GM23338 (cell line): Measurements from ENCODE around the gene GUCA1A. TPM values are rescaled to one million over a fixed set of nuclear protein-coding genes. Genes with fewer than 3 reads are reported as not detected.

Experiments used
- ATAC-seq: fragments of 200-7000 bp; cut with Tn5 transposase; 3 replicates; pipeline ENCODE4 v1.9.1; 2020
- DNase-seq: peaks from one replicate; pipeline ENCODE4 v3.0.0-alpha.2; 2015; ENCODE audit warnings: low spot score
- H2AFZ ChIP-seq: fragments of 200-600 bp; sonication (generic); 2 replicates; pipeline ENCODE4 v1.8.0; 2016; ENCODE audit warnings: antibody characterized with exemption, mild to moderate bottlenecking, moderate library complexity
- H3F3A ChIP-seq: fragments of 200-600 bp; sonication (generic); replicated peaks from 2 replicates; pipeline ENCODE4 v1.8.0; 2017; ENCODE audit warnings: antibody characterized with exemption, mixed run types, low read depth
- H3K27ac ChIP-seq: fragments of 200-600 bp; sonication (generic); 2 replicates; pipeline ENCODE4 v1.6.1; 2016; ENCODE audit warnings: low read depth
- H3K27me3 ChIP-seq: fragments of 200-600 bp; sonication (generic); 2 replicates; pipeline ENCODE4 v1.8.0; 2016; ENCODE audit warnings: mild to moderate bottlenecking, mixed run types, moderate library complexity; ENCODE audit not compliant: insufficient read depth
- H3K36me3 ChIP-seq: fragments of 200-600 bp; sonication (generic); 2 replicates; pipeline ENCODE4 v1.8.0; 2016; ENCODE audit warnings: mild to moderate bottlenecking; ENCODE audit not compliant: insufficient read depth
- H3K4me1 ChIP-seq: fragments of 200-600 bp; sonication (generic); 2 replicates; pipeline ENCODE4 v1.8.0; 2016; ENCODE audit warnings: mild to moderate bottlenecking, moderate library complexity; ENCODE audit not compliant: insufficient read depth
- H3K4me2 ChIP-seq: fragments of 200-600 bp; sonication (generic); 2 replicates; pipeline ENCODE4 v1.7.1; 2017; ENCODE audit warnings: mixed run types
- H3K4me3 ChIP-seq: fragments of 200-600 bp; sonication (generic); 2 replicates; pipeline ENCODE4 v1.6.1; 2016; ENCODE audit warnings: mixed run types
- H3K79me2 ChIP-seq: fragments of 200-600 bp; sonication (generic); replicated peaks from 2 replicates; pipeline ENCODE4 v1.8.0; 2017; ENCODE audit warnings: mild to moderate bottlenecking; ENCODE audit not compliant: insufficient read depth
- H3K9me2 ChIP-seq: fragments of 200-600 bp; sonication (generic); 2 replicates; pipeline ENCODE4 v1.8.0; 2017; ENCODE audit not compliant: insufficient read depth
- H4K20me1 ChIP-seq: fragments of 200-600 bp; sonication (generic); replicated peaks from 2 replicates; pipeline ENCODE4 v1.8.0; 2017; ENCODE audit warnings: mild to moderate bottlenecking; ENCODE audit not compliant: insufficient read depth
- H3K27ac Mint-ChIP-seq: 2 replicates; pipeline ENCODE4 v1.8.0; 2020; ENCODE audit warnings: inconsistent platforms, mild to moderate bottlenecking, moderate library complexity, mixed read lengths
- H3K27me3 Mint-ChIP-seq: 3 replicates; pipeline ENCODE4 v1.8.0; 2022; ENCODE audit warnings: low read depth, mild to moderate bottlenecking, moderate library complexity, mixed read lengths, inconsistent platforms; ENCODE audit not compliant: insufficient read depth, poor library complexity
- H3K36me3 Mint-ChIP-seq: 3 replicates; pipeline ENCODE4 v1.8.0; 2021; ENCODE audit warnings: low read depth, mild to moderate bottlenecking, inconsistent platforms, moderate library complexity, mixed read lengths
- H3K4me1 Mint-ChIP-seq: 3 replicates; pipeline ENCODE4 v1.8.0; 2020; ENCODE audit warnings: mild to moderate bottlenecking, inconsistent platforms, mixed read lengths
- H3K4me3 Mint-ChIP-seq: 3 replicates; pipeline ENCODE4 v1.8.0; 2021; ENCODE audit warnings: moderate library complexity, mild to moderate bottlenecking, inconsistent platforms, mixed read lengths
- H3K9me3 Mint-ChIP-seq: 3 replicates; pipeline ENCODE4 v1.8.0; 2020; ENCODE audit warnings: moderate library complexity, mild to moderate bottlenecking, inconsistent platforms, mixed read lengths
- CREB1 ChIP-seq: fragments of 250-450 bp; sonication (Bioruptor Pico); IDR thresholded peaks from 2 replicates; pipeline ENCODE4 v1.5.0; 2020; ENCODE audit warnings: low read depth, mild to moderate bottlenecking, moderate library complexity
- ETS1 ChIP-seq: IDR thresholded peaks from 2 replicates; pipeline ENCODE4 v1.6.1; 2016; ENCODE audit warnings: antibody characterized with exemption
- EZH2 ChIP-seq: fragments of 200-600 bp; sonication (generic); IDR thresholded peaks from one replicate; pipeline ENCODE4 v1.8.0; 2017; ENCODE audit warnings: antibody characterized with exemption, mild to moderate bottlenecking, low read depth; ENCODE audit not compliant: unreplicated experiment
- EZH2phosphoT487 ChIP-seq: fragments of 200-600 bp; sonication (generic); IDR thresholded peaks from one replicate; pipeline ENCODE4 v1.8.1; 2018; ENCODE audit warnings: antibody characterized with exemption; ENCODE audit not compliant: unreplicated experiment
- JUNB ChIP-seq: IDR thresholded peaks from one replicate; pipeline ENCODE4 v1.6.1; 2016; ENCODE audit warnings: antibody characterized with exemption; ENCODE audit not compliant: unreplicated experiment
- NANOG ChIP-seq: IDR thresholded peaks from 2 replicates; pipeline ENCODE4 v1.6.1; 2016; ENCODE audit warnings: antibody characterized with exemption, borderline replicate concordance
- POLR2AphosphoS5 ChIP-seq: IDR thresholded peaks from 2 replicates; pipeline ENCODE4 v1.6.1; 2016; ENCODE audit warnings: antibody characterized with exemption, low read depth
- STAT1 ChIP-seq: IDR thresholded peaks from one replicate; pipeline ENCODE4 v1.6.1; 2016; ENCODE audit warnings: antibody characterized with exemption; ENCODE audit not compliant: unreplicated experiment
- ZNF114 ChIP-seq: fragments of 250-450 bp; sonication (Bioruptor Pico); IDR thresholded peaks from 2 replicates; pipeline ENCODE4 v1.5.0; 2020; ENCODE audit warnings: mild to moderate bottlenecking, moderate library complexity
- ZNF331 ChIP-seq: fragments of 250-450 bp; sonication (Bioruptor Pico); IDR thresholded peaks from 2 replicates; pipeline ENCODE4 v1.5.0; 2020; ENCODE audit warnings: low read depth, mild to moderate bottlenecking, moderate library complexity
- polyA plus RNA-seq: library from polyadenylated mRNA; unstranded; fragments of >200 nt; fragmentation: Nextera tagmentation; extraction: Ambion mirVana; gene quantifications from 2 replicates; pipeline ENCODE4 v1.2.1, GENCODE V29; 2016
- total RNA-seq: library from RNA; depleted of rRNA; stranded (reverse); fragments of >200 nt; shearing (Covaris generic); gene quantifications from 2 replicates; pipeline ENCODE4 v1.2.3, GENCODE V29; 2014
- TF ChIP-seq, protein P1 (sequence below): IDR thresholded peaks from one replicate; pipeline ENCODE4 v1.6.1; 2018; ENCODE audit warnings: antibody characterized with exemption; ENCODE audit not compliant: unreplicated experiment
- TF ChIP-seq, protein P2 (sequence below), 2 experiments: fragments of 200-600 bp in 1 of 2; sonication (generic) in 1 of 2; conservative IDR thresholded peaks; 2 replicates each; pipeline versions ENCODE4 v1.5.1 to v1.6.1; 2016 to 2017; ENCODE audit warnings: antibody characterized with exemption in 2 of 2, low read depth in 2 of 2, mild to moderate bottlenecking in 2 of 2, moderate library complexity in 1 of 2
- TF ChIP-seq, protein P3 (sequence below): fragments of 250-450 bp; sonication (Bioruptor Pico); IDR thresholded peaks from 2 replicates; pipeline ENCODE4 v1.5.0; 2020; ENCODE audit warnings: mild to moderate bottlenecking, moderate library complexity

GUCA1A gene
- total and polyA plus RNA-seq, 2 experiments from 2014 or later: 5.2 to 10.6 TPM

DNA sequence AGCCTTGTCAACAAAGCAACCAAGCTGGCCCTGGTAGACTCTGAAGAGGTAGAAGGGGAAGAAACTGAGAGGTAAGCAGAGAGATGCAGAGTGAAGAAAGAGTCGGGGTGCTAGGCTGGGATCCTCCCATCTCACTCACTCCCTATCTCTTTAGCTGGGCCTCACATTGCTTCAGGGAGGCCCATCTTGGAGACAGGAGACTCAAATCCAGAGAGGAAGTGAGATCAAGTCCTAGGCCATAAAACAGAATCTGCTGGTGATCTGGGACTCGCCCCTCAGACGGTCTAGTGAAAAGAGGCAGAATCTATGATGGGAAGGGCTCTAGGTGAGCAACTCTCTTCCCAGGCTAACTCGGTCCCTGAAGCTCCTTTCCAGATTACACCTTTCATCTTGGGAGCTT is 22.3 kb downstream of the GUCA1A start:
- Mint-ChIP-seq H3K27me3 (peaks cover 8% of the 10 kb centered on the region), H3K4me3 (no peak overlapping the region), H3K9me3 (no peaks in the 10 kb centered on the region), H3K27ac (no peak overlapping the region), H3K4me1 (peaks cover 17% of the 10 kb centered on the region), H3K36me3 (no peaks in the 10 kb centered on the region; the same call in 2 of the 3 replicates)
- Histone ChIP-seq H3F3A (0 out of 2 replicates have a peak, but pooled peaks cover 9% of the 10 kb centered on the region), H2AFZ (no peak overlapping the region), H3K79me2 (no peaks in the 10 kb centered on the region), H3K36me3 (no peaks in the 10 kb centered on the region), H3K27me3 (no peaks in the 10 kb centered on the region), H3K4me2 (no peak overlapping the region), H3K27ac (no peak overlapping the region; the same call in 1 of the 2 replicates), H3K4me3 (no peak overlapping the region), H3K9me2 (no peaks in the 10 kb centered on the region; the same call in 1 of the 2 replicates), H3K4me1 (peaks cover 6% of the 10 kb centered on the region), H4K20me1 (no peaks in the 10 kb centered on the region)
- TF ChIP-seq NANOG (no peak), ZNF331 (CRISPR knock-in tag) (no peak), EZH2 (no peak), STAT1 (no peak), CREB1 (CRISPR knock-in tag) (no peak), POLR2AphosphoS5 (no peak), ETS1 (no peak), ZNF114 (no peak), EZH2phosphoT487 (no peak), JUNB (no peak)
- TF ChIP-seq, protein P1, sequence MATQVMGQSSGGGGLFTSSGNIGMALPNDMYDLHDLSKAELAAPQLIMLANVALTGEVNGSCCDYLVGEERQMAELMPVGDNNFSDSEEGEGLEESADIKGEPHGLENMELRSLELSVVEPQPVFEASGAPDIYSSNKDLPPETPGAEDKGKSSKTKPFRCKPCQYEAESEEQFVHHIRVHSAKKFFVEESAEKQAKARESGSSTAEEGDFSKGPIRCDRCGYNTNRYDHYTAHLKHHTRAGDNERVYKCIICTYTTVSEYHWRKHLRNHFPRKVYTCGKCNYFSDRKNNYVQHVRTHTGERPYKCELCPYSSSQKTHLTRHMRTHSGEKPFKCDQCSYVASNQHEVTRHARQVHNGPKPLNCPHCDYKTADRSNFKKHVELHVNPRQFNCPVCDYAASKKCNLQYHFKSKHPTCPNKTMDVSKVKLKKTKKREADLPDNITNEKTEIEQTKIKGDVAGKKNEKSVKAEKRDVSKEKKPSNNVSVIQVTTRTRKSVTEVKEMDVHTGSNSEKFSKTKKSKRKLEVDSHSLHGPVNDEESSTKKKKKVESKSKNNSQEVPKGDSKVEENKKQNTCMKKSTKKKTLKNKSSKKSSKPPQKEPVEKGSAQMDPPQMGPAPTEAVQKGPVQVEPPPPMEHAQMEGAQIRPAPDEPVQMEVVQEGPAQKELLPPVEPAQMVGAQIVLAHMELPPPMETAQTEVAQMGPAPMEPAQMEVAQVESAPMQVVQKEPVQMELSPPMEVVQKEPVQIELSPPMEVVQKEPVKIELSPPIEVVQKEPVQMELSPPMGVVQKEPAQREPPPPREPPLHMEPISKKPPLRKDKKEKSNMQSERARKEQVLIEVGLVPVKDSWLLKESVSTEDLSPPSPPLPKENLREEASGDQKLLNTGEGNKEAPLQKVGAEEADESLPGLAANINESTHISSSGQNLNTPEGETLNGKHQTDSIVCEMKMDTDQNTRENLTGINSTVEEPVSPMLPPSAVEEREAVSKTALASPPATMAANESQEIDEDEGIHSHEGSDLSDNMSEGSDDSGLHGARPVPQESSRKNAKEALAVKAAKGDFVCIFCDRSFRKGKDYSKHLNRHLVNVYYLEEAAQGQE: no peak
- TF ChIP-seq, protein P2, sequence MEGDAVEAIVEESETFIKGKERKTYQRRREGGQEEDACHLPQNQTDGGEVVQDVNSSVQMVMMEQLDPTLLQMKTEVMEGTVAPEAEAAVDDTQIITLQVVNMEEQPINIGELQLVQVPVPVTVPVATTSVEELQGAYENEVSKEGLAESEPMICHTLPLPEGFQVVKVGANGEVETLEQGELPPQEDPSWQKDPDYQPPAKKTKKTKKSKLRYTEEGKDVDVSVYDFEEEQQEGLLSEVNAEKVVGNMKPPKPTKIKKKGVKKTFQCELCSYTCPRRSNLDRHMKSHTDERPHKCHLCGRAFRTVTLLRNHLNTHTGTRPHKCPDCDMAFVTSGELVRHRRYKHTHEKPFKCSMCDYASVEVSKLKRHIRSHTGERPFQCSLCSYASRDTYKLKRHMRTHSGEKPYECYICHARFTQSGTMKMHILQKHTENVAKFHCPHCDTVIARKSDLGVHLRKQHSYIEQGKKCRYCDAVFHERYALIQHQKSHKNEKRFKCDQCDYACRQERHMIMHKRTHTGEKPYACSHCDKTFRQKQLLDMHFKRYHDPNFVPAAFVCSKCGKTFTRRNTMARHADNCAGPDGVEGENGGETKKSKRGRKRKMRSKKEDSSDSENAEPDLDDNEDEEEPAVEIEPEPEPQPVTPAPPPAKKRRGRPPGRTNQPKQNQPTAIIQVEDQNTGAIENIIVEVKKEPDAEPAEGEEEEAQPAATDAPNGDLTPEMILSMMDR (conservative IDR thresholded peaks at IDR 0.05; ENCODE audit: low read depth in 2 of 2): no peak
- TF ChIP-seq, protein P3, sequence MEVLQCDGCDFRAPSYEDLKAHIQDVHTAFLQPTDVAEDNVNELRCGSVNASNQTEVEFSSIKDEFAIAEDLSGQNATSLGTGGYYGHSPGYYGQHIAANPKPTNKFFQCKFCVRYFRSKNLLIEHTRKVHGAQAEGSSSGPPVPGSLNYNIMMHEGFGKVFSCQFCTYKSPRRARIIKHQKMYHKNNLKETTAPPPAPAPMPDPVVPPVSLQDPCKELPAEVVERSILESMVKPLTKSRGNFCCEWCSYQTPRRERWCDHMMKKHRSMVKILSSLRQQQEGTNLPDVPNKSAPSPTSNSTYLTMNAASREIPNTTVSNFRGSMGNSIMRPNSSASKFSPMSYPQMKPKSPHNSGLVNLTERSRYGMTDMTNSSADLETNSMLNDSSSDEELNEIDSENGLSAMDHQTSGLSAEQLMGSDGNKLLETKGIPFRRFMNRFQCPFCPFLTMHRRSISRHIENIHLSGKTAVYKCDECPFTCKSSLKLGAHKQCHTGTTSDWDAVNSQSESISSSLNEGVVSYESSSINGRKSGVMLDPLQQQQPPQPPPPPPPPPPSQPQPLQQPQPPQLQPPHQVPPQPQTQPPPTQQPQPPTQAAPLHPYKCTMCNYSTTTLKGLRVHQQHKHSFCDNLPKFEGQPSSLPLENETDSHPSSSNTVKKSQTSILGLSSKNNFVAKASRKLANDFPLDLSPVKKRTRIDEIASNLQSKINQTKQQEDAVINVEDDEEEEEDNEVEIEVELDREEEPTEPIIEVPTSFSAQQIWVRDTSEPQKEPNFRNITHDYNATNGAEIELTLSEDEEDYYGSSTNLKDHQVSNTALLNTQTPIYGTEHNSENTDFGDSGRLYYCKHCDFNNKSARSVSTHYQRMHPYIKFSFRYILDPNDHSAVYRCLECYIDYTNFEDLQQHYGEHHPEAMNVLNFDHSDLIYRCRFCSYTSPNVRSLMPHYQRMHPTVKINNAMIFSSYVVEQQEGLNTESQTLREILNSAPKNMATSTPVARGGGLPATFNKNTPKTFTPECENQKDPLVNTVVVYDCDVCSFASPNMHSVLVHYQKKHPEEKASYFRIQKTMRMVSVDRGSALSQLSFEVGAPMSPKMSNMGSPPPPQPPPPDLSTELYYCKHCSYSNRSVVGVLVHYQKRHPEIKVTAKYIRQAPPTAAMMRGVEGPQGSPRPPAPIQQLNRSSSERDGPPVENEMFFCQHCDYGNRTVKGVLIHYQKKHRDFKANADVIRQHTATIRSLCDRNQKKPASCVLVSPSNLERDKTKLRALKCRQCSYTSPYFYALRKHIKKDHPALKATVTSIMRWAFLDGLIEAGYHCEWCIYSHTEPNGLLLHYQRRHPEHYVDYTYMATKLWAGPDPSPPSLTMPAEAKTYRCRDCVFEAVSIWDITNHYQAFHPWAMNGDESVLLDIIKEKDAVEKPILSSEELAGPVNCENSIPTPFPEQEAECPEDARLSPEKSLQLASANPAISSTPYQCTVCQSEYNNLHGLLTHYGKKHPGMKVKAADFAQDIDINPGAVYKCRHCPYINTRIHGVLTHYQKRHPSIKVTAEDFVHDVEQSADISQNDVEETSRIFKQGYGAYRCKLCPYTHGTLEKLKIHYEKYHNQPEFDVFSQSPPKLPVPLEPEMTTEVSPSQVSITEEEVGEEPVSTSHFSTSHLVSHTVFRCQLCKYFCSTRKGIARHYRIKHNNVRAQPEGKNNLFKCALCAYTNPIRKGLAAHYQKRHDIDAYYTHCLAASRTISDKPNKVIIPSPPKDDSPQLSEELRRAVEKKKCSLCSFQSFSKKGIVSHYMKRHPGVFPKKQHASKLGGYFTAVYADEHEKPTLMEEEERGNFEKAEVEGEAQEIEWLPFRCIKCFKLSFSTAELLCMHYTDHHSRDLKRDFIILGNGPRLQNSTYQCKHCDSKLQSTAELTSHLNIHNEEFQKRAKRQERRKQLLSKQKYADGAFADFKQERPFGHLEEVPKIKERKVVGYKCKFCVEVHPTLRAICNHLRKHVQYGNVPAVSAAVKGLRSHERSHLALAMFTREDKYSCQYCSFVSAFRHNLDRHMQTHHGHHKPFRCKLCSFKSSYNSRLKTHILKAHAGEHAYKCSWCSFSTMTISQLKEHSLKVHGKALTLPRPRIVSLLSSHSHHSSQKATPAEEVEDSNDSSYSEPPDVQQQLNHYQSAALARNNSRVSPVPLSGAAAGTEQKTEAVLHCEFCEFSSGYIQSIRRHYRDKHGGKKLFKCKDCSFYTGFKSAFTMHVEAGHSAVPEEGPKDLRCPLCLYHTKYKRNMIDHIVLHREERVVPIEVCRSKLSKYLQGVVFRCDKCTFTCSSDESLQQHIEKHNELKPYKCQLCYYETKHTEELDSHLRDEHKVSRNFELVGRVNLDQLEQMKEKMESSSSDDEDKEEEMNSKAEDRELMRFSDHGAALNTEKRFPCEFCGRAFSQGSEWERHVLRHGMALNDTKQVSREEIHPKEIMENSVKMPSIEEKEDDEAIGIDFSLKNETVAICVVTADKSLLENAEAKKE (CRISPR knock-in tag): no peak
- DNase-seq (no peak), ATAC-seq (no peak)
